Gastroesophageal sphincter (tissue), 4 donors: ENCODE data around the gene IL17RD. TPM values are rescaled to one million over a fixed set of nuclear protein-coding genes. Genes with fewer than 3 reads are reported as not detected.

Source experiments
- ATAC-seq: fragments of 150-250 bp; one replicate; pipeline ENCODE4 v1.9.1; 2016; ENCODE audit warnings: mild to moderate bottlenecking, moderate library complexity
- H3K27ac ChIP-seq, 4 donors: fragments of 200-600 bp; sonication (generic) in 3 of 4; 1 replicate in 3 of 4; 2 replicates in 1 of 4; pipeline ENCODE4 v1.5.1; 2016 to 2019
- H3K27me3 ChIP-seq: fragments of 200-600 bp; sonication (generic); one replicate; pipeline ENCODE4 v1.5.1; 2019
- H3K36me3 ChIP-seq, 2 donors: fragments of 200-600 bp; sonication (generic); one replicate each; pipeline ENCODE4 v1.5.1; 2019; ENCODE audit warnings: control low read depth in 1 of 2
- H3K4me1 ChIP-seq, 3 donors: fragments of 200-600 bp; sonication (generic); 1 replicate in 2 of 3; 2 replicates in 1 of 3; pipeline ENCODE4 v1.5.1; 2016 to 2019; ENCODE audit warnings: control low read depth in 2 of 3
- H3K4me3 ChIP-seq, 2 donors: fragments of 200-600 bp; sonication (generic); one replicate each; pipeline ENCODE4 v1.5.1; 2019; ENCODE audit warnings: mild to moderate bottlenecking in 1 of 2, moderate library complexity in 1 of 2
- H3K9me3 ChIP-seq, 3 donors: fragments of 200-600 bp; sonication (generic); one replicate each; pipeline ENCODE4 v1.5.1; 2017 to 2019; ENCODE audit warnings: control low read depth in 2 of 3
- EP300 ChIP-seq: sonication (generic); formaldehyde crosslinking; IDR thresholded peaks from one replicate; pipeline ENCODE4 v1.6.1; 2017; ENCODE audit warnings: antibody characterized with exemption, mild to moderate bottlenecking
- POLR2A ChIP-seq, 2 donors: fragments of 450-650 bp; IDR thresholded peaks; one replicate each; pipeline ENCODE4 v1.6.1; 2017; ENCODE audit warnings: antibody characterized with exemption in 2 of 2, mild to moderate bottlenecking in 2 of 2, moderate library complexity in 1 of 2
- POLR2AphosphoS5 ChIP-seq: sonication (generic); formaldehyde crosslinking; IDR thresholded peaks from one replicate; pipeline ENCODE4 v1.6.1; 2017; ENCODE audit warnings: antibody characterized with exemption
- WGBS, 2 donors: methylation state at CpG; one replicate each; pipeline ENCODE4 v1.1.5; 2018; ENCODE audit warnings: low coverage in 1 of 2; 5-methylcytosine and 5-hydroxymethylcytosine counted together
- total RNA-seq, 4 donors: library from RNA; depleted of rRNA; stranded (reverse); fragments of >200 nt; gene quantifications; one replicate each; pipeline ENCODE4 v1.1.0, GENCODE V29; 2016
- TF ChIP-seq, protein P1 (sequence below), 4 experiments: fragments of 200-600 bp in 2 of 4; fragments of 450-650 bp in 2 of 4; sonication (generic) in 1 of 4; IDR thresholded peaks; one replicate each; pipeline ENCODE4 v1.5.1; 2017 to 2019; ENCODE audit warnings: antibody characterized with exemption in 4 of 4, mild to moderate bottlenecking in 2 of 4, moderate library complexity in 2 of 4

The IL17RD gene
- total RNA-seq, 4 donors from 2014 or later: 4.5 to 15.9 (median 8.7) TPM

GRCh38 chr3:57160076-57160764 lies 4.9 kb downstream of the IL17RD start:
- Histone ChIP-seq H3K27me3 (no peaks in the 10 kb centered on the region), H3K4me1 (peaks cover 0 to 75% (median 25%) of the 10 kb centered on the region in 3 donors), H3K9me3 (no peaks in the 10 kb centered on the region), H3K36me3 (no peaks in the 10 kb centered on the region), H3K27ac (peak overlapping the region in 3 of 4 donors; percentile 59 to 70 (median 65)), H3K4me3 (no peak overlapping the region)
- WGBS, 2 donors: 66 to 84% methylated on average over 3 to 6 of the region's 8 CpGs
- TF ChIP-seq, protein P1, sequence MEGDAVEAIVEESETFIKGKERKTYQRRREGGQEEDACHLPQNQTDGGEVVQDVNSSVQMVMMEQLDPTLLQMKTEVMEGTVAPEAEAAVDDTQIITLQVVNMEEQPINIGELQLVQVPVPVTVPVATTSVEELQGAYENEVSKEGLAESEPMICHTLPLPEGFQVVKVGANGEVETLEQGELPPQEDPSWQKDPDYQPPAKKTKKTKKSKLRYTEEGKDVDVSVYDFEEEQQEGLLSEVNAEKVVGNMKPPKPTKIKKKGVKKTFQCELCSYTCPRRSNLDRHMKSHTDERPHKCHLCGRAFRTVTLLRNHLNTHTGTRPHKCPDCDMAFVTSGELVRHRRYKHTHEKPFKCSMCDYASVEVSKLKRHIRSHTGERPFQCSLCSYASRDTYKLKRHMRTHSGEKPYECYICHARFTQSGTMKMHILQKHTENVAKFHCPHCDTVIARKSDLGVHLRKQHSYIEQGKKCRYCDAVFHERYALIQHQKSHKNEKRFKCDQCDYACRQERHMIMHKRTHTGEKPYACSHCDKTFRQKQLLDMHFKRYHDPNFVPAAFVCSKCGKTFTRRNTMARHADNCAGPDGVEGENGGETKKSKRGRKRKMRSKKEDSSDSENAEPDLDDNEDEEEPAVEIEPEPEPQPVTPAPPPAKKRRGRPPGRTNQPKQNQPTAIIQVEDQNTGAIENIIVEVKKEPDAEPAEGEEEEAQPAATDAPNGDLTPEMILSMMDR (IDR thresholded peaks at IDR 0.05): no peak
- TF ChIP-seq POLR2AphosphoS5 (no peak), POLR2A (IDR thresholded peaks at IDR 0.05) (no peak), EP300 (no peak)
- peak; percentile 26 for ATAC-seq

- ATAC-seq: no peak
- 39 to 73% methylated on average over 2 to 6 of the region's 8 CpGs for WGBS, 2 donors
- H3K9me3 ChIP-seq: no peaks in the 10 kb centered on the region
- no peak overlapping the region for H3K4me3 ChIP-seq
- peak overlapping the region in 3 of 4 donors; percentile 54 to 65 (median 59) for H3K27ac ChIP-seq
- no peaks in the 10 kb centered on the region for H3K27me3 ChIP-seq
- H3K36me3 ChIP-seq: no peaks in the 10 kb centered on the region
- TF ChIP-seq POLR2A (IDR thresholded peaks at IDR 0.05): no peak
- TF ChIP-seq, protein P1 (IDR thresholded peaks at IDR 0.05): no peak
- TF ChIP-seq POLR2AphosphoS5: no peak
- TF ChIP-seq EP300: no peak
- peaks cover 0 to 71% (median 22%) of the 10 kb centered on the region in 3 donors for H3K4me1 ChIP-seq
These were observed 6.1 kb downstream of the IL17RD start for GRCh38 chr3:57158813-57159738.

DNA sequence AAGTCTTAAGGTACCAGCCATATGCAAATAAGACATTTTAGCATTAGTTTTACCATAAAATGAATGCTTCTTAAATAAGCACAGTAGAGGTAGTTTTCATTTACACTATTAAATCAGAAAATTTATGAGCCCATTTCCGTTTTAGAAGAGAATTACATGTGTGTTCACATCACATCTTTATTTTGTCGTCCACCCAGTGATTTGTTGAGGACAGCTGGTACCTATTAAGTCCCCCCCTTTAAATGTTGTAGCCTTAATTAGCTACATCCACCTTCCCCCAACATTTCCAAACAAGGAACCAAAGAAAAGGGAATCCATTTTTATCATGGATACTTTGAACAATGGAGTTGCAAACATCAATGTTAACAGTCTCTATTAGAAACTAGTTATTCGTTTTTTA lies 6.8 kb downstream of the IL17RD start:
- 72 to 73% methylated on average over 3 of the region's 3 CpGs for WGBS, 2 donors
- H3K9me3 ChIP-seq: no peaks in the 10 kb centered on the region
- H3K4me1 ChIP-seq: peaks cover 0 to 66% (median 21%) of the 10 kb centered on the region in 3 donors
- TF ChIP-seq POLR2A (IDR thresholded peaks at IDR 0.05): no peak
- TF ChIP-seq POLR2AphosphoS5: no peak
- TF ChIP-seq, protein P1 (IDR thresholded peaks at IDR 0.05): no peak
- no peak for TF ChIP-seq EP300
- no peaks in the 10 kb centered on the region for H3K36me3 ChIP-seq
- H3K27ac ChIP-seq: no peak overlapping the region
- no peak for ATAC-seq
- no peaks in the 10 kb centered on the region for H3K27me3 ChIP-seq
- no peak overlapping the region for H3K4me3 ChIP-seq

DNA sequence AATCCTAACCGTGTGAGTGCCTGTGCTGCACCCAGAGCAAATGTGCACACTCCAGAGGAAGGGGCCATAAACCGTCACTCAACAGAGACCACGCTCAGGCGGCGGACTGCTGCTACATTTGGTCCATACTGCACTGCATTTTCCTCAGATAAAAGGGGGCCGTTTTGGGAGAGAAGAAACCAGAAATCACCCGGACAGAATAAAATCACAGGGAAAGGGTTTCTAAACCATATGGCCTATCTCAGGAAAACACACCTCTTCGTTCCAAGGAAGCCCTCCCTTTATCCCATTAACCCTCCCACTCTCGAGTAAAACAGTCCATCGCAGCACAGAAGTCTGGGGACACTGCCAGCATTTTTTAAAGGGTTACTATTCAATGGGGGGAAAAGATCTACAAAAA lies 7.6 kb downstream of the IL17RD start:
- Histone ChIP-seq H3K4me1 (peaks cover 0 to 58% (median 19%) of the 10 kb centered on the region in 3 donors), H3K9me3 (no peaks in the 10 kb centered on the region), H3K36me3 (no peaks in the 10 kb centered on the region), H3K27ac (peak overlapping the region in 1 of 4 donors; percentile 0), H3K4me3 (no peak overlapping the region), H3K27me3 (no peaks in the 10 kb centered on the region)
- ATAC-seq: no peak
- 35 to 78% methylated on average over 4 to 5 of the region's 10 CpGs for WGBS, 2 donors
- no peak for TF ChIP-seq POLR2A (IDR thresholded peaks at IDR 0.05)
- TF ChIP-seq EP300: no peak
- TF ChIP-seq POLR2AphosphoS5: no peak
- TF ChIP-seq, protein P1 (IDR thresholded peaks at IDR 0.05): no peak
